CD4-positive, alpha-beta T cell treated with Interleukin-1 beta for 1 hour (primary cell): ENCODE measurements around the gene VSIG4.
"Not testable (repeated sequence)": the region's sequence is repeated elsewhere in the genome, so short reads cannot be mapped to it uniquely, and the experiment has no call there.

Source experiments
- DNase-seq, 2 donors: peaks; one replicate each; pipeline ENCODE4 v3.0.0-alpha.2; 2020 to 2022

Gene VSIG4

GRCh38 chrX:66039944-66040343, at the start of gene VSIG4:
Gene VSIG4 (minus strand): TSS chrX:66040080. CDS start chrX:66039998, 82 bp downstream.
- DNase-seq = no peak

- DNase-seq = no peak
These were observed 36.9 kb upstream of the VSIG4 start for GRCh38 chrX:66076801-66077200.

GRCh38 chrX:66074920-66075879, 35.3 kb upstream of the VSIG4 start:
- DNase-seq = peak; percentile 37 to 59

- no peak for DNase-seq
These were observed 31.2 kb upstream of the VSIG4 start for GRCh38 chrX:66071126-66071525.

- DNase-seq = no peak
These were observed 24.4 kb upstream of the VSIG4 start for GRCh38 chrX:66064261-66064660.

GRCh38 chrX:66057019-66057418, 17.1 kb upstream of the VSIG4 start:
- DNase-seq = not testable (repeated sequence)

- DNase-seq = no peak
These were observed 15.1 kb upstream of the VSIG4 start for GRCh38 chrX:66054978-66055377.

- DNase-seq = no peak
These were observed 13.5 kb upstream of the VSIG4 start for GRCh38 chrX:66053414-66053813.

GRCh38 chrX:66051980-66052379, 12.1 kb upstream of the VSIG4 start:
- no peak for DNase-seq

GRCh38 chrX:66050140-66050569, 10.3 kb upstream of the VSIG4 start:
- peak in 1 of 2 donors; percentile 11 for DNase-seq

GRCh38 chrX:66049056-66049455, 9.2 kb upstream of the VSIG4 start:
- no peak for DNase-seq

- peak; percentile 21 for DNase-seq
These were observed 6.8 kb upstream of the VSIG4 start for GRCh38 chrX:66046612-66047235.

- no peak for DNase-seq
These were observed 6.0 kb upstream of the VSIG4 start for GRCh38 chrX:66045894-66046293.

- DNase-seq = no peak
These were observed 3.7 kb upstream of the VSIG4 start for GRCh38 chrX:66043584-66043983.

GRCh38 chrX:66042307-66043077, 2.6 kb upstream of the VSIG4 start:
- no peak for DNase-seq

- DNase-seq = no peak
These were observed 1.8 kb downstream of the VSIG4 start for GRCh38 chrX:66038115-66038514.

GRCh38 chrX:66036231-66036630, 3.6 kb downstream of the VSIG4 start:
- DNase-seq = no peak

- no peak for DNase-seq
These were observed 4.2 kb downstream of the VSIG4 start for GRCh38 chrX:66035667-66036066.

- DNase-seq = peak; percentile 37 to 40
These were observed 9.2 kb downstream of the VSIG4 start for GRCh38 chrX:66030505-66031317.

- no peak for DNase-seq
These were observed 10.9 kb downstream of the VSIG4 start for GRCh38 chrX:66028936-66029335.

- no peak for DNase-seq
These were observed 15.3 kb downstream of the VSIG4 start for GRCh38 chrX:66024570-66024969.

- no peak for DNase-seq
These were observed 15.8 kb downstream of the VSIG4 start for GRCh38 chrX:66024092-66024467.
